Measurements from ENCODE around the gene OR4D10.
A peak's percentile ranks its signal among the peaks of the same experiment; 100 is the strongest.

OR4D10 gene

DNA sequence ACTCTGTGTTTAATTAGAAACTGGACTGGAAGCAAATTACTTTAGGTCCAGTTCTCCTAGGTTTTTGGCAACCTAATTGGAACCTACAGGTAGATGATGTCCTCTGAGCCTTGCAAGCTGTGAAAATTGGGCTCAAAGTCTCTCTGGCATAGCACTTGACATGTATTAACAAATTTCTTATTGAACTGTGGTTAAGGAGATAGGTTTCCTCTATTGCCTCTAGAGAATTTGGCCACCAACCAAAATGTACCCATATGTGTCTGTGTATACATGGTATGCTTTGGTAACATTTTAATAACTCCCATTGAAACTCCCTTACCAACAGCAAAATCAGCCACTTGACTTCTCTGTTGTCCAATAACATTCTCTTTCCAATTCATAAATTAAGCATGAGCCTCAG lies at the start of gene OR4D10:
Gene OR4D10, plus strand, starts transcription at position 301 of the 400 bp plus-strand sequence. CDS start 4,115 bp downstream, outside the sequence.
- TF ChIP-seq, protein P1, sequence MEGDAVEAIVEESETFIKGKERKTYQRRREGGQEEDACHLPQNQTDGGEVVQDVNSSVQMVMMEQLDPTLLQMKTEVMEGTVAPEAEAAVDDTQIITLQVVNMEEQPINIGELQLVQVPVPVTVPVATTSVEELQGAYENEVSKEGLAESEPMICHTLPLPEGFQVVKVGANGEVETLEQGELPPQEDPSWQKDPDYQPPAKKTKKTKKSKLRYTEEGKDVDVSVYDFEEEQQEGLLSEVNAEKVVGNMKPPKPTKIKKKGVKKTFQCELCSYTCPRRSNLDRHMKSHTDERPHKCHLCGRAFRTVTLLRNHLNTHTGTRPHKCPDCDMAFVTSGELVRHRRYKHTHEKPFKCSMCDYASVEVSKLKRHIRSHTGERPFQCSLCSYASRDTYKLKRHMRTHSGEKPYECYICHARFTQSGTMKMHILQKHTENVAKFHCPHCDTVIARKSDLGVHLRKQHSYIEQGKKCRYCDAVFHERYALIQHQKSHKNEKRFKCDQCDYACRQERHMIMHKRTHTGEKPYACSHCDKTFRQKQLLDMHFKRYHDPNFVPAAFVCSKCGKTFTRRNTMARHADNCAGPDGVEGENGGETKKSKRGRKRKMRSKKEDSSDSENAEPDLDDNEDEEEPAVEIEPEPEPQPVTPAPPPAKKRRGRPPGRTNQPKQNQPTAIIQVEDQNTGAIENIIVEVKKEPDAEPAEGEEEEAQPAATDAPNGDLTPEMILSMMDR (conservative IDR thresholded peaks at IDR 0.05) = no peak
- no peak within 1 kb of the TSS for H3K27ac ChIP-seq

DNA sequence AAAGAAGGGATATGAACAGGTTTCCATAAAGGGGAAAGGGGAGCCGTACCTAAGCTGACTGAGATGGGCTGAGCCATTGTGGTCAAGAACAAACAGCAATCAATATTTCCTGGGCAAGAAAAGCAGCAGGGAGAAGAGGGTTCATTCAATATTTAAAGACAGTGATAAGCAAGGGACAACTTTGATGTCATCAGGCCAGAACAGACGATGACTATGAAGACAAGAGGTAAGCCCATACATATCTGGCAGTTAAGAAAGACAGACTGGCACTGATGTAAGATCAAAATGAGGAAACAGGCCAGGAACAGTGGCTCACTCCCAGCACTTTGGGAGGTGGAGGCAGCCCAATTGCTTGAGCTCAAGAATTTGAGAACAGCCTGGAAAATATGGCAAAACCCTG lies 49.3 kb upstream of the OR4D10 start:
- TF ChIP-seq, protein P1 (conservative IDR thresholded peaks at IDR 0.05) = no peak

DNA sequence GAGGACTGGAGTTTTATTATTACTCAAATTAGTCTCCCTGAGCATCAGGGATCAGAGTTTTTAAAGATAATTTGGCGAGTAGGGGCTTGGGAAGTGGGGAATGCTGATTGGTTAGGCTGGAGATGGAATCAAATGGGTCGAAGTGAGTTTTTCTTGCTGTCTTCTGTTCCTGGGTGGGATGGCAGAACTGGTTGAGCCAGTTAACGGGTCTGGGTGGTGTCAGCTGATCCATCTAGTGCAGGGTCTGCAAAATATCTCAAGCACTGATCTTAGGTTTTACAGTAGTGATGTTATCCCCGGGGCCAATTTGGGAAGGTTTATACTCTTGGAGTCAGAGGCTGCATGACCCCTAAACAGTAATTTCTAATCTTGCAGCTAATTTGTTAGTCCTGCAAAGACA lies 48.0 kb upstream of the OR4D10 start:
- TF ChIP-seq, protein P1 (conservative IDR thresholded peaks at IDR 0.05) = no peak
- H3K27ac ChIP-seq = no peak overlapping the region

More for the DNA sequence above, 49.3 kb upstream of the OR4D10 start:
- H3K27ac ChIP-seq = no peak overlapping the region

DNA sequence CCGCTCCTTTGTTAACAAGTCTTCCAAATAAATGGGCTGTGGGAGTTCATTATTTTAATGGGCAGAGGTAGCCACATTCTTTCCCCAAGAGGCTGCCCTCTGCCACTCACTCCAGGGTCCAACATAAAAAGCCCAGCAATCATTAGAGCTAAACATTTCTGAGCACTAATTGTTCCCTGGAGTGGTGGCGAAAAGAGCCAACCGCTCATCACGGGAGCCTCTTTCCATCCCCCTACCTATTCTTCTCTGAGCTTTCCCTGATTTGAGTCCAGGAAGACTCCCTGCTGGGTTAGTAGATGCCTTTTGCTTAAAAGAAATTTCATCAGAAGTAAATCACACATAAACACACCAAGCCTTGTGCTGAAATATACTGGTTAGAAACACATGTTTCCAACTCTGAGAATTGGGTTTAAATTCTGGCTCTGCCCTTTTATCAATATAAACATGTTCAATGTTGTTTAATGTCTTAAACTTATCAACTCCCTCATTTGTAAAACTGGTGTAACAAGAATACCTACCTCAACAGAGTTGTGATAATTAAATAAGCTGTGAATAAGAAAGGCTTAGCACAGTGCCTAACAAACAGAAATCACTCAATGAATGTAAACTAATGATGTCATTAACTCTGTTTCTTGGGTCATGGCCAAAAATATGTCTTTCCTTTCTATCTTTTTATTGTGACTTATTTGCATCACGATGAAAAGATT lies 46.6 kb upstream of the OR4D10 start, which contains the start of gene OR5A2:
Gene OR5A2, minus strand, starts transcription at position 53 of the 707 bp plus-strand sequence. CDS start 3,460 bp downstream, outside the sequence.
- TF ChIP-seq, protein P1 (conservative IDR thresholded peaks at IDR 0.05) = no peak
- no peak within 1 kb of the TSS for H3K27ac ChIP-seq

DNA sequence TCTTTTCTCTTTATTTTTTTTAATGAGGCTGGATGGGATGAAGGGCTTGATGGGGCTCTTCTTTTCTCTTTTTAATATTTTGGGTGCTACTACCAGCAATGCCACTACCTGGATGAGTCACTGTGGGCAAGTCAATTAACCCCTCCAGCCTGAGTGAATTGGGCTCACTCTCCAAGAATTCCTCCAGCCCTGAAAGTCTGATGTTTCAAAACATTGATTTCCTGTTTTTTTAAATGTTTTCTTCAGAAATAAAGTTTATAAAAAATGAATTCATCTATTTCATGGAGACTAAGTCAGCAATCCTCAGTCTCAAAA lies 46.1 kb upstream of the OR4D10 start:
- TF ChIP-seq, protein P1 (conservative IDR thresholded peaks at IDR 0.05) = no peak
- H3K27ac ChIP-seq = no peak overlapping the region

DNA sequence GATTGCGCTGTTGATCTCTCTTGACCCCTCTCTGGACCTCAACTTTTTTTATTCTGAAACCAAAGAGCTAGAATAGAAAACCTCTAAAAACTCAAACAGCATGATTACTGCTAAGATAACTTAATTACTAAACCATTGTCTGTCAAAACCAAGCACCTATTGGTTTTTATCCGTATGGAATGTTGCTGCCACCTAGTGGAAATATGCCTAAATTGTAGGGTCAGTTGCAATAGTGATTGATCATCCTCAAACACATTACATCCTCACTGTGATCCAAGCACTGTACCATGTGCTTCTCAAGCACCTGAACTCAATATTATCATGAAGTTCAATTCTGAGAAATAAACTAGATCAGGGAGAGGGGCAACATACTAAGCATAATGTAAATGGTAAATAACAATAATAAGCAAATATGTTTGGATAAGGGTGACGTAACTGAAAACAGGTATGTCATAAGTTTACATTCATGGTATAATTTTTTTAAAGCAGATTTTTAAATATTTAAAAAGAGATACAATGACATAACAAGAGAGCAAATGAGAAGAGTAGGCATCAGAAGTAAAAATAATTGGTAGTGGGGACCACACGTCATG lies 43.1 kb upstream of the OR4D10 start:
- TF ChIP-seq, protein P1 (conservative IDR thresholded peaks at IDR 0.05) = peak; percentile 92
- H3K27ac ChIP-seq = no peak overlapping the region

DNA sequence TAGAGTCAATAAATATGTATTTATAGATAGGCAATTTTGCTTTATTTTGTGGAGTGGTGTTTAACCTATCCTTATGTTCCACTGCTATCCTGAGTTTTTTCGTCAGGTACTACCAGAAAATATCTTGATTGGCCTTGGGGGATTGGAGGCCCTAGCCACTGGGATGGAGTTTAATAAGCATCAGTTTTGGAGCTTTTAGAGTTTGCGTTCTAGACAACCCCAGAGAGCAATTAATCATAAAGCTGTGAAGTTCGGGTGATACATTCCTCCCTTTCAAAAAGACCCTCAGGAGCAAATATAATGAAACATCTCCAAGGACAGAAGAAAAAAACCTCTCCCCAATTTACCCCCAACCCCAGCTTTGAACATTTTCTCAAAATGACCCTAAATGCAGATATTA lies 36.9 kb upstream of the OR4D10 start, which contains the start of gene OR5A1:
Gene OR5A1, plus strand, starts transcription at position 301 of the 400 bp plus-strand sequence. CDS start 6,700 bp downstream, outside the sequence.
- H3K27ac ChIP-seq = no peak within 1 kb of the TSS
- TF ChIP-seq, protein P1 (conservative IDR thresholded peaks at IDR 0.05) = no peak

All from VCaP (cell line).